GM23338 (cell line): Measurements from ENCODE around the gene RAC2.

ENCODE experiments used
- CREB1 ChIP-seq: fragments of 250-450 bp; sonication (Bioruptor Pico); IDR thresholded peaks from 2 replicates; pipeline ENCODE4 v1.5.0; 2020; ENCODE audit warnings: low read depth, mild to moderate bottlenecking, moderate library complexity
- EZH2 ChIP-seq: fragments of 200-600 bp; sonication (generic); IDR thresholded peaks from one replicate; pipeline ENCODE4 v1.8.0; 2017; ENCODE audit warnings: antibody characterized with exemption, mild to moderate bottlenecking, low read depth; ENCODE audit not compliant: unreplicated experiment
- EZH2phosphoT487 ChIP-seq: fragments of 200-600 bp; sonication (generic); IDR thresholded peaks from one replicate; pipeline ENCODE4 v1.8.1; 2018; ENCODE audit warnings: antibody characterized with exemption; ENCODE audit not compliant: unreplicated experiment
- JUNB ChIP-seq: IDR thresholded peaks from one replicate; pipeline ENCODE4 v1.6.1; 2016; ENCODE audit warnings: antibody characterized with exemption; ENCODE audit not compliant: unreplicated experiment
- NANOG ChIP-seq: IDR thresholded peaks from 2 replicates; pipeline ENCODE4 v1.6.1; 2016; ENCODE audit warnings: antibody characterized with exemption, borderline replicate concordance
- POLR2AphosphoS5 ChIP-seq: IDR thresholded peaks from 2 replicates; pipeline ENCODE4 v1.6.1; 2016; ENCODE audit warnings: antibody characterized with exemption, low read depth
- STAT1 ChIP-seq: IDR thresholded peaks from one replicate; pipeline ENCODE4 v1.6.1; 2016; ENCODE audit warnings: antibody characterized with exemption; ENCODE audit not compliant: unreplicated experiment
- ZNF114 ChIP-seq: fragments of 250-450 bp; sonication (Bioruptor Pico); IDR thresholded peaks from 2 replicates; pipeline ENCODE4 v1.5.0; 2020; ENCODE audit warnings: mild to moderate bottlenecking, moderate library complexity
- ZNF331 ChIP-seq: fragments of 250-450 bp; sonication (Bioruptor Pico); IDR thresholded peaks from 2 replicates; pipeline ENCODE4 v1.5.0; 2020; ENCODE audit warnings: low read depth, mild to moderate bottlenecking, moderate library complexity
- TF ChIP-seq, protein P1 (sequence below), 2 experiments: fragments of 200-600 bp in 1 of 2; sonication (generic) in 1 of 2; conservative IDR thresholded peaks; 2 replicates each; pipeline versions ENCODE4 v1.5.1 to v1.6.1; 2016 to 2017; ENCODE audit warnings: antibody characterized with exemption in 2 of 2, low read depth in 2 of 2, mild to moderate bottlenecking in 2 of 2, moderate library complexity in 1 of 2
- TF ChIP-seq, protein P2 (sequence below): IDR thresholded peaks from one replicate; pipeline ENCODE4 v1.6.1; 2018; ENCODE audit warnings: antibody characterized with exemption; ENCODE audit not compliant: unreplicated experiment
- TF ChIP-seq, protein P3 (sequence below): IDR thresholded peaks from 2 replicates; pipeline ENCODE4 v1.6.1; 2016; ENCODE audit warnings: antibody characterized with exemption
- TF ChIP-seq, protein P4 (sequence below): fragments of 250-450 bp; sonication (Bioruptor Pico); IDR thresholded peaks from 2 replicates; pipeline ENCODE4 v1.5.0; 2020; ENCODE audit warnings: mild to moderate bottlenecking, moderate library complexity

DNA sequence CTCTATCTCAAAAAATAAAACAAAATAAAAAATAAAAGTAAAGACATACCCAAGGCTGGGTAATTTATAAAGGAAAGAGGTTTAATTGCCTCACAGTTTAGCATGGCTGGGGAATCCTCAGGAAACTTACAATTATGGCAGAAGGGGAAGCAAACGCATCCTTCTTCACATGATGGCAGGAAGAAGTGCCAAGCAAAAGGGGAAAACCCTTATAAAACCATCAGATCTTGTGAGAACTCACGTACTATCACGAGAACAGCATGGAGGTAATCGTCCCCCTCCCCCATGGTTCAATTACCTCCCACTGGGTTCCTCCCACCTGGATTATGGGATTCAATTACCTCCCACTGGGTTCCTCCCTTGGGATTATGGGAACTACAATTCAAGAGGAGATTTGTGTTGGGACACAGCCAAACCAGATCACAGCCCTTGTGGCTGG, 23.5 kb downstream of the RAC2 start:
- no peak for TF ChIP-seq ZNF331 (CRISPR knock-in tag)
- TF ChIP-seq, protein P1, sequence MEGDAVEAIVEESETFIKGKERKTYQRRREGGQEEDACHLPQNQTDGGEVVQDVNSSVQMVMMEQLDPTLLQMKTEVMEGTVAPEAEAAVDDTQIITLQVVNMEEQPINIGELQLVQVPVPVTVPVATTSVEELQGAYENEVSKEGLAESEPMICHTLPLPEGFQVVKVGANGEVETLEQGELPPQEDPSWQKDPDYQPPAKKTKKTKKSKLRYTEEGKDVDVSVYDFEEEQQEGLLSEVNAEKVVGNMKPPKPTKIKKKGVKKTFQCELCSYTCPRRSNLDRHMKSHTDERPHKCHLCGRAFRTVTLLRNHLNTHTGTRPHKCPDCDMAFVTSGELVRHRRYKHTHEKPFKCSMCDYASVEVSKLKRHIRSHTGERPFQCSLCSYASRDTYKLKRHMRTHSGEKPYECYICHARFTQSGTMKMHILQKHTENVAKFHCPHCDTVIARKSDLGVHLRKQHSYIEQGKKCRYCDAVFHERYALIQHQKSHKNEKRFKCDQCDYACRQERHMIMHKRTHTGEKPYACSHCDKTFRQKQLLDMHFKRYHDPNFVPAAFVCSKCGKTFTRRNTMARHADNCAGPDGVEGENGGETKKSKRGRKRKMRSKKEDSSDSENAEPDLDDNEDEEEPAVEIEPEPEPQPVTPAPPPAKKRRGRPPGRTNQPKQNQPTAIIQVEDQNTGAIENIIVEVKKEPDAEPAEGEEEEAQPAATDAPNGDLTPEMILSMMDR (conservative IDR thresholded peaks at IDR 0.05; ENCODE audit: low read depth in 2 of 2) = no peak
- no peak for TF ChIP-seq JUNB
- TF ChIP-seq, protein P2, sequence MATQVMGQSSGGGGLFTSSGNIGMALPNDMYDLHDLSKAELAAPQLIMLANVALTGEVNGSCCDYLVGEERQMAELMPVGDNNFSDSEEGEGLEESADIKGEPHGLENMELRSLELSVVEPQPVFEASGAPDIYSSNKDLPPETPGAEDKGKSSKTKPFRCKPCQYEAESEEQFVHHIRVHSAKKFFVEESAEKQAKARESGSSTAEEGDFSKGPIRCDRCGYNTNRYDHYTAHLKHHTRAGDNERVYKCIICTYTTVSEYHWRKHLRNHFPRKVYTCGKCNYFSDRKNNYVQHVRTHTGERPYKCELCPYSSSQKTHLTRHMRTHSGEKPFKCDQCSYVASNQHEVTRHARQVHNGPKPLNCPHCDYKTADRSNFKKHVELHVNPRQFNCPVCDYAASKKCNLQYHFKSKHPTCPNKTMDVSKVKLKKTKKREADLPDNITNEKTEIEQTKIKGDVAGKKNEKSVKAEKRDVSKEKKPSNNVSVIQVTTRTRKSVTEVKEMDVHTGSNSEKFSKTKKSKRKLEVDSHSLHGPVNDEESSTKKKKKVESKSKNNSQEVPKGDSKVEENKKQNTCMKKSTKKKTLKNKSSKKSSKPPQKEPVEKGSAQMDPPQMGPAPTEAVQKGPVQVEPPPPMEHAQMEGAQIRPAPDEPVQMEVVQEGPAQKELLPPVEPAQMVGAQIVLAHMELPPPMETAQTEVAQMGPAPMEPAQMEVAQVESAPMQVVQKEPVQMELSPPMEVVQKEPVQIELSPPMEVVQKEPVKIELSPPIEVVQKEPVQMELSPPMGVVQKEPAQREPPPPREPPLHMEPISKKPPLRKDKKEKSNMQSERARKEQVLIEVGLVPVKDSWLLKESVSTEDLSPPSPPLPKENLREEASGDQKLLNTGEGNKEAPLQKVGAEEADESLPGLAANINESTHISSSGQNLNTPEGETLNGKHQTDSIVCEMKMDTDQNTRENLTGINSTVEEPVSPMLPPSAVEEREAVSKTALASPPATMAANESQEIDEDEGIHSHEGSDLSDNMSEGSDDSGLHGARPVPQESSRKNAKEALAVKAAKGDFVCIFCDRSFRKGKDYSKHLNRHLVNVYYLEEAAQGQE = no peak
- TF ChIP-seq EZH2 = no peak
- TF ChIP-seq POLR2AphosphoS5 = no peak
- TF ChIP-seq EZH2phosphoT487 = no peak
- TF ChIP-seq, protein P3, sequence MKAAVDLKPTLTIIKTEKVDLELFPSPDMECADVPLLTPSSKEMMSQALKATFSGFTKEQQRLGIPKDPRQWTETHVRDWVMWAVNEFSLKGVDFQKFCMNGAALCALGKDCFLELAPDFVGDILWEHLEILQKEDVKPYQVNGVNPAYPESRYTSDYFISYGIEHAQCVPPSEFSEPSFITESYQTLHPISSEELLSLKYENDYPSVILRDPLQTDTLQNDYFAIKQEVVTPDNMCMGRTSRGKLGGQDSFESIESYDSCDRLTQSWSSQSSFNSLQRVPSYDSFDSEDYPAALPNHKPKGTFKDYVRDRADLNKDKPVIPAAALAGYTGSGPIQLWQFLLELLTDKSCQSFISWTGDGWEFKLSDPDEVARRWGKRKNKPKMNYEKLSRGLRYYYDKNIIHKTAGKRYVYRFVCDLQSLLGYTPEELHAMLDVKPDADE = no peak
- TF ChIP-seq, protein P4, sequence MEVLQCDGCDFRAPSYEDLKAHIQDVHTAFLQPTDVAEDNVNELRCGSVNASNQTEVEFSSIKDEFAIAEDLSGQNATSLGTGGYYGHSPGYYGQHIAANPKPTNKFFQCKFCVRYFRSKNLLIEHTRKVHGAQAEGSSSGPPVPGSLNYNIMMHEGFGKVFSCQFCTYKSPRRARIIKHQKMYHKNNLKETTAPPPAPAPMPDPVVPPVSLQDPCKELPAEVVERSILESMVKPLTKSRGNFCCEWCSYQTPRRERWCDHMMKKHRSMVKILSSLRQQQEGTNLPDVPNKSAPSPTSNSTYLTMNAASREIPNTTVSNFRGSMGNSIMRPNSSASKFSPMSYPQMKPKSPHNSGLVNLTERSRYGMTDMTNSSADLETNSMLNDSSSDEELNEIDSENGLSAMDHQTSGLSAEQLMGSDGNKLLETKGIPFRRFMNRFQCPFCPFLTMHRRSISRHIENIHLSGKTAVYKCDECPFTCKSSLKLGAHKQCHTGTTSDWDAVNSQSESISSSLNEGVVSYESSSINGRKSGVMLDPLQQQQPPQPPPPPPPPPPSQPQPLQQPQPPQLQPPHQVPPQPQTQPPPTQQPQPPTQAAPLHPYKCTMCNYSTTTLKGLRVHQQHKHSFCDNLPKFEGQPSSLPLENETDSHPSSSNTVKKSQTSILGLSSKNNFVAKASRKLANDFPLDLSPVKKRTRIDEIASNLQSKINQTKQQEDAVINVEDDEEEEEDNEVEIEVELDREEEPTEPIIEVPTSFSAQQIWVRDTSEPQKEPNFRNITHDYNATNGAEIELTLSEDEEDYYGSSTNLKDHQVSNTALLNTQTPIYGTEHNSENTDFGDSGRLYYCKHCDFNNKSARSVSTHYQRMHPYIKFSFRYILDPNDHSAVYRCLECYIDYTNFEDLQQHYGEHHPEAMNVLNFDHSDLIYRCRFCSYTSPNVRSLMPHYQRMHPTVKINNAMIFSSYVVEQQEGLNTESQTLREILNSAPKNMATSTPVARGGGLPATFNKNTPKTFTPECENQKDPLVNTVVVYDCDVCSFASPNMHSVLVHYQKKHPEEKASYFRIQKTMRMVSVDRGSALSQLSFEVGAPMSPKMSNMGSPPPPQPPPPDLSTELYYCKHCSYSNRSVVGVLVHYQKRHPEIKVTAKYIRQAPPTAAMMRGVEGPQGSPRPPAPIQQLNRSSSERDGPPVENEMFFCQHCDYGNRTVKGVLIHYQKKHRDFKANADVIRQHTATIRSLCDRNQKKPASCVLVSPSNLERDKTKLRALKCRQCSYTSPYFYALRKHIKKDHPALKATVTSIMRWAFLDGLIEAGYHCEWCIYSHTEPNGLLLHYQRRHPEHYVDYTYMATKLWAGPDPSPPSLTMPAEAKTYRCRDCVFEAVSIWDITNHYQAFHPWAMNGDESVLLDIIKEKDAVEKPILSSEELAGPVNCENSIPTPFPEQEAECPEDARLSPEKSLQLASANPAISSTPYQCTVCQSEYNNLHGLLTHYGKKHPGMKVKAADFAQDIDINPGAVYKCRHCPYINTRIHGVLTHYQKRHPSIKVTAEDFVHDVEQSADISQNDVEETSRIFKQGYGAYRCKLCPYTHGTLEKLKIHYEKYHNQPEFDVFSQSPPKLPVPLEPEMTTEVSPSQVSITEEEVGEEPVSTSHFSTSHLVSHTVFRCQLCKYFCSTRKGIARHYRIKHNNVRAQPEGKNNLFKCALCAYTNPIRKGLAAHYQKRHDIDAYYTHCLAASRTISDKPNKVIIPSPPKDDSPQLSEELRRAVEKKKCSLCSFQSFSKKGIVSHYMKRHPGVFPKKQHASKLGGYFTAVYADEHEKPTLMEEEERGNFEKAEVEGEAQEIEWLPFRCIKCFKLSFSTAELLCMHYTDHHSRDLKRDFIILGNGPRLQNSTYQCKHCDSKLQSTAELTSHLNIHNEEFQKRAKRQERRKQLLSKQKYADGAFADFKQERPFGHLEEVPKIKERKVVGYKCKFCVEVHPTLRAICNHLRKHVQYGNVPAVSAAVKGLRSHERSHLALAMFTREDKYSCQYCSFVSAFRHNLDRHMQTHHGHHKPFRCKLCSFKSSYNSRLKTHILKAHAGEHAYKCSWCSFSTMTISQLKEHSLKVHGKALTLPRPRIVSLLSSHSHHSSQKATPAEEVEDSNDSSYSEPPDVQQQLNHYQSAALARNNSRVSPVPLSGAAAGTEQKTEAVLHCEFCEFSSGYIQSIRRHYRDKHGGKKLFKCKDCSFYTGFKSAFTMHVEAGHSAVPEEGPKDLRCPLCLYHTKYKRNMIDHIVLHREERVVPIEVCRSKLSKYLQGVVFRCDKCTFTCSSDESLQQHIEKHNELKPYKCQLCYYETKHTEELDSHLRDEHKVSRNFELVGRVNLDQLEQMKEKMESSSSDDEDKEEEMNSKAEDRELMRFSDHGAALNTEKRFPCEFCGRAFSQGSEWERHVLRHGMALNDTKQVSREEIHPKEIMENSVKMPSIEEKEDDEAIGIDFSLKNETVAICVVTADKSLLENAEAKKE (CRISPR knock-in tag) = no peak
- TF ChIP-seq ZNF114 (CRISPR knock-in tag) = no peak
- TF ChIP-seq CREB1 (CRISPR knock-in tag) = no peak
- no peak for TF ChIP-seq NANOG
- TF ChIP-seq STAT1 = no peak
